A673 (cell line): Measurements from ENCODE around the gene CCDC102B. TPM values are rescaled to one million over a fixed set of nuclear protein-coding genes. Genes with fewer than 3 reads are reported as not detected.
A peak's percentile ranks its signal among the peaks of the same experiment; 100 is the strongest.
"Not testable (repeated sequence)": the region's sequence is repeated elsewhere in the genome, so short reads cannot be mapped to it uniquely, and the experiment has no call there.

Source experiments
- BruUV-seq: library from RNA; stranded (reverse); fragments of 400-500 nt; replicated peaks from 2 replicates; lab custom pipeline; 2021; lab: Mats Ljungman, UMichigan
- CTCF ChIA-PET: fragments of 300-600 bp; sonication (Branson Sonifier 250); formaldehyde crosslinking; loops from one replicate; lab custom pipeline; 2022; ENCODE audit warnings: antibody characterized with exemption; lab: Charles Lee
- POLR2A ChIA-PET: fragments of 300-600 bp; sonication (Branson Sonifier 250); formaldehyde crosslinking; loops from one replicate; lab custom pipeline; 2022; ENCODE audit warnings: antibody characterized with exemption; ENCODE audit not compliant: low non-redundant PET; lab: Charles Lee
- DNase-seq: peaks from one replicate; pipeline ENCODE4 v3.0.0-alpha.2; 2015; ENCODE audit warnings: low spot score
- H3K27ac ChIP-seq: fragments of 200-600 bp; sonication (generic); 2 replicates; pipeline ENCODE4 v1.5.1; 2016; ENCODE audit warnings: mixed run types, low read depth, mild to moderate bottlenecking, mixed read lengths, antibody characterized with exemption, low read length; ENCODE audit not compliant: poor library complexity, severe bottlenecking
- H3K27me3 ChIP-seq: fragments of 200-600 bp; sonication (generic); replicated peaks from 2 replicates; pipeline ENCODE4 v1.6.1; 2017; ENCODE audit warnings: mixed run types, low read depth, mild to moderate bottlenecking, mixed read lengths, antibody characterized with exemption, low read length; ENCODE audit not compliant: insufficient read depth, poor library complexity
- H3K36me3 ChIP-seq: fragments of 200-600 bp; sonication (generic); 2 replicates; pipeline ENCODE4 v1.6.1; 2016; ENCODE audit warnings: mixed run types, mild to moderate bottlenecking, mixed read lengths, antibody characterized with exemption, low read length; ENCODE audit not compliant: insufficient read depth, poor library complexity, severe bottlenecking
- H3K4me1 ChIP-seq: fragments of 200-600 bp; sonication (generic); 2 replicates; pipeline ENCODE4 v1.6.1; 2017; ENCODE audit warnings: mixed run types, mild to moderate bottlenecking, mixed read lengths, antibody characterized with exemption, low read length; ENCODE audit not compliant: insufficient read depth, poor library complexity, severe bottlenecking
- H3K4me3 ChIP-seq: fragments of 200-600 bp; sonication (generic); 2 replicates; pipeline ENCODE4 v1.5.1; 2016; ENCODE audit warnings: low read depth, mixed run types, mild to moderate bottlenecking, mixed read lengths, low read length; ENCODE audit not compliant: poor library complexity, severe bottlenecking
- H3K9me3 ChIP-seq: fragments of 200-600 bp; sonication (generic); 2 replicates; pipeline ENCODE4 v1.6.1; 2016; ENCODE audit warnings: mixed run types, low read depth, mild to moderate bottlenecking, mixed read lengths, antibody characterized with exemption, low read length; ENCODE audit not compliant: poor library complexity, severe bottlenecking
- CTCF ChIP-seq: fragments of 300-800, 200-600 bp; sonication (generic); conservative IDR thresholded peaks from 2 replicates; pipeline ENCODE4 v1.5.1; 2017; ENCODE audit warnings: low read depth, mild to moderate bottlenecking, antibody characterized with exemption, low read length, moderate library complexity, mixed read lengths
- EZH2 ChIP-seq: fragments of 200-600 bp; sonication (generic); IDR thresholded peaks from 2 replicates; pipeline ENCODE4 v1.6.1; 2017; ENCODE audit warnings: borderline replicate concordance, low read depth, mild to moderate bottlenecking, mixed read lengths, antibody characterized with exemption, low read length; ENCODE audit not compliant: poor library complexity, severe bottlenecking
- intact Hi-C: fragments of 100-400 bp; cut with micrococcal nuclease; formaldehyde crosslinking; loops from one replicate; pipeline ENCODE4 v1.10.0; 2022; ENCODE audit not compliant: unreplicated experiment
- total RNA-seq: library from RNA; stranded (reverse); gene quantifications from 2 replicates; pipeline ENCODE4 v1.2.3, GENCODE V29; 2021

Gene CCDC102B
- total RNA-seq, 1 experiment from 2014 or later, result 12.5 TPM

DNA sequence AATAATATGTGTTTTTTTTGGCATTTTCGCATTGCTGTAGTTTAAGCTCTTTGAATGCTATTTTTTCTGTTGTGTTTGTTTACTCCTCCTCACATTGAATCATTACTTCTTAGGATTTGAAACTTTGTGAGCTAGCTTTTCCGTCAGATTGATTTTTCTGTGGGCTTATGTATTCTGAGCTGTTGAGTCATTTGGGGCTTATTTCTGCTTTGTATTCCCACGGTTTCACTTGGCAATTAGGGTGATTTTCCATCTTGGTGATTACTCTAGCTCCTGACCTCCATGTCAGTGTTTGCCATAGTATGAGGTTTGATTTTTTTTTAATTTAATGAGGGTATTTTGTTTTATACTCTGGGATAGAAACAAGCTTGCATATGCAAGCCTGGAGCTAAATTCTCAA lies 200.0 kb downstream of the CCDC102B start:
- POLR2A ChIA-PET, result no interaction called here
- no TSS peak for BruUV-seq

DNA sequence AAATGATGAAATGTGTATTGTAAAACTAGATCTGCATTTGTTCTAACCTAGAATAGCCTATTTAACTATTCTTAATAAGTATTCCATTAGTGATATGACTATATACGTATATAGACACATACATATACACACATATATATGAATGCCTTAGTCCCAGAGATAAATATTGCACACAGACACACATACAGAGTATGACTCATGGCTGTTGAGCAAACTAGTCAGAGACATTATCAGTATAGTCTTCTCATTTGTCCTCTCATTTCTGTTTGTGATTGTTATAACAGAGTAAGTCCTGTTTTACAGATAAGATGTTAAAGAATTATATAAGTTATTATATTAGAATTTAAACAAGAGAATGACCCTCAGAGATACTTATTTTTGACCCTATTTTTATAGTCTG lies 202.5 kb downstream of the CCDC102B start:
- Histone ChIP-seq H3K27ac (no peak overlapping the region), H3K4me1 (no peaks in the 10 kb centered on the region), H3K36me3 (no peaks in the 10 kb centered on the region), H3K27me3 (no peaks in the 10 kb centered on the region), H3K4me3 (no peak overlapping the region), H3K9me3 (no peaks in the 10 kb centered on the region)
- POLR2A ChIA-PET, result no interaction called here
- intact Hi-C loops, result no loop called here
- TF ChIP-seq CTCF (no peak), EZH2 (no peak)
- DNase-seq, result no peak
- CTCF ChIA-PET, result no interaction called here
- no TSS peak for BruUV-seq

More for the DNA sequence above, 200.0 kb downstream of the CCDC102B start:
- intact Hi-C loops, result no loop called here
- no peak overlapping the region for H3K4me3 ChIP-seq
- no peaks in the 10 kb centered on the region for H3K36me3 ChIP-seq
- H3K9me3 ChIP-seq, result no peaks in the 10 kb centered on the region
- CTCF ChIA-PET, result no interaction called here
- no peaks in the 10 kb centered on the region for H3K4me1 ChIP-seq
- TF ChIP-seq CTCF, result no peak
- TF ChIP-seq EZH2, result no peak
- DNase-seq, result no peak
- no peaks in the 10 kb centered on the region for H3K27me3 ChIP-seq
- H3K27ac ChIP-seq, result no peak overlapping the region

DNA sequence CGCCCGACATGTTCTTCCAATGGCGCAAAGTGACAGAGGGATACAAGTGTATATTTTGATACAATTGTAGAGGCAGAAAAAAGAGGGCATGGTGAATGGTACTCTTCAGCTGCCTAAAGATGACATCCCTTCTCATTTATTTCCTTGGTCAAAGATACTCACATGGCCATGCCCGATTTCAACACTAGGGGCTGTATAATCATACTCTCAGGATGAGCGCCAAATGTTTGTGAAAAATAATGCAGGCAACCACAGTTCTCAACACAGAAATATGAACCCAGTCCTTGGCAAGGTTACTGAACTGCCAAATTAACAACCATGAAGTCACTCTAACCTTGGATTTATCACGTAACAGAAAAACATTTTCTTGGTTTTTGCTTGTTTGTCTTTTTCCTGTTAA lies 204.4 kb downstream of the CCDC102B start:
- no peak overlapping the region for H3K4me3 ChIP-seq
- CTCF ChIA-PET, result no interaction called here
- H3K4me1 ChIP-seq, result no peaks in the 10 kb centered on the region
- intact Hi-C loops, result no loop called here
- BruUV-seq, result no TSS peak
- DNase-seq, result peak; percentile 21
- H3K27ac ChIP-seq, result no peak overlapping the region
- no peaks in the 10 kb centered on the region for H3K36me3 ChIP-seq
- no peaks in the 10 kb centered on the region for H3K9me3 ChIP-seq
- TF ChIP-seq EZH2, result no peak
- peak; percentile 55 for TF ChIP-seq CTCF
- POLR2A ChIA-PET, result no interaction called here
- no peaks in the 10 kb centered on the region for H3K27me3 ChIP-seq

GRCh38 chr18:69006212-69006611 lies 208.3 kb downstream of the CCDC102B start:
- CTCF ChIA-PET, POLR2A ChIA-PET: not testable (repeated sequence)

More at GRCh38 chr18:69006212-69006611, 208.3 kb downstream of the CCDC102B start:
- H3K27ac ChIP-seq, BruUV-seq, H3K9me3 ChIP-seq, DNase-seq, intact Hi-C loops, H3K27me3 ChIP-seq, H3K4me1 ChIP-seq, H3K4me3 ChIP-seq, H3K36me3 ChIP-seq: not testable (repeated sequence)
